Choroid plexus epithelial cell (primary cell): Measurements from ENCODE around the gene RANBP3L.
A peak's percentile ranks its signal among the peaks of the same experiment; 100 is the strongest.
"Not testable (repeated sequence)": the region's sequence is repeated elsewhere in the genome, so short reads cannot be mapped to it uniquely, and the experiment has no call there.

ENCODE experiments used
- DNase-seq: peaks from one replicate; pipeline ENCODE4 v3.0.0-alpha.2; 2010; ENCODE audit warnings: low read depth
- H3K4me3 ChIP-seq: 2 replicates; pipeline ENCODE4 v1.5.1; 2011; ENCODE audit warnings: low read depth, mild to moderate bottlenecking, control low read depth, low read length, moderate library complexity
- TF ChIP-seq, protein P1 (sequence below): conservative IDR thresholded peaks from 2 replicates; pipeline ENCODE4 v1.5.1; 2011; ENCODE audit warnings: low read depth, mild to moderate bottlenecking, control low read depth, inconsistent platforms, low read length, moderate library complexity

Gene RANBP3L

DNA sequence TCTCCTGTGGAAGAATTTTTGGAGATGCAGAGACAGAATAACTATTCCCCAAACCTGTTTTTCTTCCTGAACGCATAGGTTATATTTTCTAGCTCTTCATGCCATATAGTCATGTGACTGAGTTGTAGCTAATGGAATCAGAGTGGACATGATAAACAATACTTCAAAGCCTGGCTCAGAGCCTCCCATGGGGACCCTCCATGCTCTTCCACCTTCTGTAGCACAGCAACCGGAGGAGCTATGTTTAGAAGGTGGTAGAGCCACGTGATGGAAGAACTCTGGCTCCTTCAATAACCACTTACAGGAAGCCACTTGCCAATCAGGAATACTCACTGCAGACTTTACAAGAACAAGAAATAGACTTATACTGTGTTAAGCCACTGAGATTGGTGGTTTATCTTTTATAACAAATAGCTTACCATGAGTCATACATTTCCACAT lies 99.2 kb downstream of the RANBP3L start:
- TF ChIP-seq, protein P1, sequence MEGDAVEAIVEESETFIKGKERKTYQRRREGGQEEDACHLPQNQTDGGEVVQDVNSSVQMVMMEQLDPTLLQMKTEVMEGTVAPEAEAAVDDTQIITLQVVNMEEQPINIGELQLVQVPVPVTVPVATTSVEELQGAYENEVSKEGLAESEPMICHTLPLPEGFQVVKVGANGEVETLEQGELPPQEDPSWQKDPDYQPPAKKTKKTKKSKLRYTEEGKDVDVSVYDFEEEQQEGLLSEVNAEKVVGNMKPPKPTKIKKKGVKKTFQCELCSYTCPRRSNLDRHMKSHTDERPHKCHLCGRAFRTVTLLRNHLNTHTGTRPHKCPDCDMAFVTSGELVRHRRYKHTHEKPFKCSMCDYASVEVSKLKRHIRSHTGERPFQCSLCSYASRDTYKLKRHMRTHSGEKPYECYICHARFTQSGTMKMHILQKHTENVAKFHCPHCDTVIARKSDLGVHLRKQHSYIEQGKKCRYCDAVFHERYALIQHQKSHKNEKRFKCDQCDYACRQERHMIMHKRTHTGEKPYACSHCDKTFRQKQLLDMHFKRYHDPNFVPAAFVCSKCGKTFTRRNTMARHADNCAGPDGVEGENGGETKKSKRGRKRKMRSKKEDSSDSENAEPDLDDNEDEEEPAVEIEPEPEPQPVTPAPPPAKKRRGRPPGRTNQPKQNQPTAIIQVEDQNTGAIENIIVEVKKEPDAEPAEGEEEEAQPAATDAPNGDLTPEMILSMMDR: no peak
- peak; percentile 83 for DNase-seq
- H3K4me3 ChIP-seq: no peak overlapping the region

DNA sequence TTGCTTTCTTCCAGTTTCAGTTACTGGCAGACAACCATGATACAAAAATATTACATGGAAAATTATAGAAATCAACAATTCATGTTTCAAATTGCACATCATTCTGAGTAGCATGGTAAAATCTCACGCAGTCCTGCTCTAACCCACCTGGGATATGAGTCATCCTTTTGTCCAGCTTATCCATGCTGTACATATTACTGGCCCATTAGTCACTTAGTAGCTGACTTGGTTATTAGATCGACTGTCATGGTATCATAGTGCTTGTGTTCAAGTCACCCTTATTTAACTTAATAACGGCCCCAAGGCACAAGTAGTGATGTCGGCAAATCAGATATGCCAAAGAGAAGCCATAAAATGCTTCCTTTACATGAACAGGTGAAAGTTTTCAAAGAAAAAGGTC lies 101.2 kb downstream of the RANBP3L start:
- no peak overlapping the region for H3K4me3 ChIP-seq
- TF ChIP-seq, protein P1: no peak
- peak; percentile 44 for DNase-seq

DNA sequence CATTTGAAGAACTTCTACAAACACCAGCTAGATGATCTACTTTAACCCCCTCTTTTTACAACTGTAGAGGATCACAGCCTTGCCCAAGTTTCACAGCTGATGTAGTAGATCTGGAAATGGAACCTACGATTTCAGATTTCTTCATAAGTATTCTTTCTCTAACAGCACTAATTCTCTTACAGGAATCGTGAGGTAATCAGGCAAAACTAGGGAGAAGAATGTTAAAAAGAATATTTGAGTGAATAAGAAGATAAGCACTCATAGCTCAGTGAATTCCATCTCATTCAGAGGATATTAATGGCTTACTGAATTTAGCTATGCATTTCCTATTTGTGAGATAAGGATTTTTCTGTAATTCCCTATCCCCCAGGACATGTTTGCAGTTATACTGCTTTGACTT lies 102.1 kb downstream of the RANBP3L start:
- DNase-seq: peak; percentile 55
- no peak overlapping the region for H3K4me3 ChIP-seq
- TF ChIP-seq, protein P1: no peak

DNA sequence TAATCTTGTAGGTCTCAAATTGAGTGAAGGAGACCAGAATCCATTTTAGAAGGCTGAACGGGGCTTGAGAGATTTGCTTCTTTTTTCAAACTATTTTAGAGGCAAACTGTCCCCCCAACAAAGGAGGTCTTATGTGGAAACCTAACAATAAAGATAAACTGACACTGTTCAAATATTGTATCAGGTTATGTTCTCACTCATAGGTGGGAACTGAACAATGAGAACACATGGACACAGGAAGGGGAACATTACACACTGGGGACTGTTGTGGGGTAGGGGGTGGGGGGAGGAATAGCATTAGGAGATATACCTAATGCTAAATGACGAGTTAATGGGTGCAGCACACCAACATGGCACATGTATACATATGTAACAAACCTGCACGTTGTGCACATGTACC lies 102.9 kb downstream of the RANBP3L start:
- H3K4me3 ChIP-seq, DNase-seq: not testable (repeated sequence)
